K562 (cell line): Measurements from ENCODE around the gene ADAM33. TPM values are rescaled to one million over a fixed set of nuclear protein-coding genes. Genes with fewer than 3 reads are reported as not detected.

ENCODE experiments used
- ATAC-seq: fragments of 200-7000 bp; cut with Tn5 transposase; 3 replicates; pipeline ENCODE4 v1.9.1; 2020; ENCODE audit warnings: moderate library complexity
- BruUV-seq: library from RNA; stranded (reverse); fragments of 400-500 nt; replicated peaks from 2 replicates; lab custom pipeline; 2021; lab: Mats Ljungman, UMichigan
- CTCF ChIA-PET: fragments of 300-600 bp; formaldehyde crosslinking; extraction: SDS; loops from one replicate; lab custom pipeline; 2021; ENCODE audit warnings: low intra/inter-chr PET ratio; lab: Yijun Ruan, JAX
- POLR2A ChIA-PET: fragments of 300-600, 350-650 bp; sonication (Branson Sonifier 250); formaldehyde crosslinking; extraction: SDS; loops from one replicate; lab custom pipeline; 2021; ENCODE audit warnings: antibody characterized with exemption, inconsistent platforms; lab: Yijun Ruan, JAX
- DNase-seq, 4 experiments: peaks; one replicate each; pipeline versions ENCODE4 v3.0.0 to v3.0.0-alpha.2; 2011 to 2018; ENCODE audit warnings: low spot score in 3 of 4, mixed read lengths in 3 of 4; ENCODE audit errors: extremely low read depth in 1 of 4
- FAIRE-seq: peaks from 2 replicates; lab custom pipeline; 2011; peaks lifted over from hg19 to GRCh38; lab: Jason Lieb, UNC
- H2AFZ ChIP-seq: 2 replicates; pipeline ENCODE4 v1.6.0; 2011; ENCODE audit warnings: low read depth, low read length, control low read depth, inconsistent platforms
- H3K27ac ChIP-seq: fragments of 200-600 bp; 3 replicates; pipeline ENCODE4 v1.8.0; 2011; ENCODE audit warnings: low read depth, mild to moderate bottlenecking, control low read depth, inconsistent platforms, low read length, moderate library complexity, mixed read lengths; ENCODE audit errors: extremely low read depth
- H3K27me3 ChIP-seq, 2 experiments: fragments of 300-600 bp in 1 of 2; 2 replicates in 1 of 2; 3 replicates in 1 of 2; pipeline versions ENCODE4 v1.6.0 to v1.8.0; 2011; ENCODE audit warnings: inconsistent platforms in 2 of 2, low read length in 2 of 2, mild to moderate bottlenecking in 1 of 2, mixed read lengths in 1 of 2, moderate library complexity in 1 of 2; ENCODE audit not compliant: control insufficient read depth in 2 of 2, insufficient read depth in 2 of 2
- H3K36me3 ChIP-seq: fragments of 300-600 bp; 3 replicates; pipeline ENCODE4 v1.8.0; 2011; ENCODE audit warnings: mild to moderate bottlenecking, low read length, inconsistent platforms; ENCODE audit not compliant: control insufficient read depth, insufficient read depth
- H3K4me1 ChIP-seq, 2 experiments: fragments of 200-600 bp in 1 of 2; replicated peaks in 1 of 2; 2 replicates in 1 of 2; 3 replicates in 1 of 2; pipeline versions ENCODE4 v1.5.1 to v1.8.0; 2011; ENCODE audit warnings: inconsistent platforms in 2 of 2, low read length in 2 of 2, mild to moderate bottlenecking in 1 of 2, mixed read lengths in 1 of 2, moderate library complexity in 1 of 2; ENCODE audit not compliant: control insufficient read depth in 2 of 2, insufficient read depth in 2 of 2
- H3K4me2 ChIP-seq: 2 replicates; pipeline ENCODE4 v1.6.1; 2011; ENCODE audit warnings: low read length, control low read depth, inconsistent platforms, mixed read lengths; ENCODE audit not compliant: insufficient read depth
- H3K4me3 ChIP-seq: fragments of 200-600 bp; sonication (generic), shearing (Covaris generic); 2 replicates; pipeline ENCODE4 v1.5.1; 2016; ENCODE audit warnings: control low read depth, inconsistent platforms
- H3K79me2 ChIP-seq: fragments of 200-600 bp; 3 replicates; pipeline ENCODE4 v1.8.0; 2011; ENCODE audit warnings: low read length, inconsistent platforms; ENCODE audit not compliant: control insufficient read depth, insufficient read depth
- H3K9ac ChIP-seq, 2 experiments: 2 replicates each; pipeline versions ENCODE4 v1.6.0 to v1.6.1; 2011; ENCODE audit warnings: low read depth in 2 of 2, low read length in 2 of 2, control low read depth in 1 of 2, inconsistent platforms in 1 of 2, mild to moderate bottlenecking in 1 of 2, mixed read lengths in 1 of 2; ENCODE audit not compliant: insufficient read depth in 1 of 2
- H3K9me1 ChIP-seq: one replicate; pipeline ENCODE4 v1.6.0; 2011; ENCODE audit warnings: inconsistent platforms, mild to moderate bottlenecking, low read length, moderate library complexity; ENCODE audit not compliant: control insufficient read depth, insufficient read depth
- H3K9me3 ChIP-seq: replicated peaks from 2 replicates; pipeline ENCODE4 v1.5.1; 2011; ENCODE audit warnings: low read depth, low read length, inconsistent platforms; ENCODE audit not compliant: control insufficient read depth, insufficient read depth
- H4K20me1 ChIP-seq: replicated peaks from 2 replicates; pipeline ENCODE4 v1.6.1; 2011; ENCODE audit warnings: low read length, inconsistent platforms, mixed read lengths; ENCODE audit not compliant: control insufficient read depth, insufficient read depth
- NONO ChIP-seq, 2 experiments: fragments of 200-400 bp in 1 of 2; fragments of 450-650 bp in 1 of 2; formaldehyde crosslinking in 1 of 2; IDR thresholded peaks; 2 replicates each; pipeline ENCODE4 v1.6.1; 2017; ENCODE audit warnings: low read depth in 2 of 2, mild to moderate bottlenecking in 2 of 2, moderate library complexity in 2 of 2, low read length in 1 of 2
- PTBP1 ChIP-seq: fragments of 200-400 bp; formaldehyde crosslinking; IDR thresholded peaks from 2 replicates; pipeline ENCODE4 v1.6.1; 2017; ENCODE audit warnings: low read depth, low read length
- ZNF121 ChIP-seq: sonication (generic); formaldehyde crosslinking; conservative IDR thresholded peaks from 2 replicates; pipeline ENCODE4 v1.8.0; 2022; ENCODE audit warnings: missing genetic modification reagents
- WGBS: fragments of 100-300 bp; shearing (Covaris generic); methylation state at CpG from one replicate; pipeline ENCODE4 v1.1.6; 2016; ENCODE audit warnings: low coverage, mixed read lengths; ENCODE audit not compliant: insufficient coverage; ENCODE audit errors: missing lambda C conversion rate; 5-methylcytosine and 5-hydroxymethylcytosine counted together
- in situ Hi-C: fragments of 300-500 bp; cut with MboI; formaldehyde crosslinking; loops from 4 replicates; pipeline ENCODE4 v1.15.0; 2018; ENCODE audit warnings: inconsistent platforms, mixed read lengths
- intact Hi-C: fragments of 100-400 bp; cut with micrococcal nuclease; formaldehyde crosslinking; loops from 2 replicates; pipeline ENCODE4 v1.14.2; 2022
- polyA plus RNA-seq, 8 experiments: library from polyadenylated mRNA; depleted of rRNA in 4 of 8; stranded (reverse) in 5 of 8; unstranded in 3 of 8; fragments of >200 nt; fragmentation: Nextera tagmentation in 2 of 8; fragmentation: Illumina TruSeq in 1 of 8; extraction: Ambion mirVana in 2 of 8; extraction: Trizol in 1 of 8; gene quantifications; 2 replicates each; pipeline versions ENCODE4 v1.2.1 to v1.2.3, GENCODE V29; 2011 to 2014; ENCODE audit warnings: inconsistent platforms in 1 of 8, missing spikeins in 1 of 8
- total RNA-seq, 7 experiments: library from RNA; depleted of rRNA in 6 of 7; stranded (reverse); fragments of >200 nt in 6 of 7; fragmentation: Illumina TruSeq in 2 of 7; extraction: Trizol in 2 of 7; gene quantifications; 2 replicates each; pipeline versions ENCODE4 v1.2.1 to v1.2.3, GENCODE V29; 2011 to 2021; ENCODE audit warnings: low replicate concordance in 1 of 7
- TF ChIP-seq, protein P1 (sequence below), 2 experiments: fragments of 450-650 bp; IDR thresholded peaks; 2 replicates each; pipeline ENCODE4 v1.6.1; 2018; ENCODE audit warnings: mild to moderate bottlenecking in 2 of 2, low read depth in 1 of 2; ENCODE audit not compliant: partially characterized antibody in 2 of 2

The ADAM33 gene
- total and polyA plus RNA-seq, 9 of the 15 experiments (the other 6 are each of a cell fraction or from before 2014, with no cell fraction given), result not detected

DNA sequence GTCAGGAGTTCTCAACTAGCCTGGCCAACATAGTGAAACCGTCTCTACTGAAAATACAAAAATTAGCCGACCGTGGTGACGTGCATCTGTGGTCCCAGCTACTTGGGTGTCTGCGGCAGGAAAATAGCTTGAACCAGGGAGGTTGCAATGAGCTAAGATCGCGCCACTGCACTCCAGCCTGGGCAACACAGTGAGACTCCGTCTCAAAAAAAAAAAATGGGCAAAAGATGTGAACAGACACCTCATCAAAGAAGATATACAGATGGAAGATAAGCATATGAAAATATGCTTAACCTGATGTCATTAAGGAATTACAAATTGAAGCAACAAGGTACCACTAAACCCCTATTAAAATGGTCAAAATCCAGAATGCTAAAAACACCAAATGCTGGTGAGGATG lies 41.5 kb upstream of the ADAM33 start:
- Histone ChIP-seq H4K20me1 (no peaks in the 10 kb centered on the region), H3K4me1 (peaks cover 0 to 8% of the 10 kb centered on the region in 2 experiments; a peak in 3 of 5 replicates), H3K4me3 (no peak overlapping the region), H3K79me2 (no peaks in the 10 kb centered on the region), H3K9ac (no peak overlapping the region), H3K27me3 (peaks cover 9 to 12% of the 10 kb centered on the region in 2 experiments; a peak in 3 of 5 replicates), H3K4me2 (no peak overlapping the region), H3K36me3 (no peaks in the 10 kb centered on the region)
- in situ Hi-C loops, result no loop called here
- 13% methylated on average over 5 of the region's 8 CpGs for WGBS
- FAIRE-seq, result no peak
- CTCF ChIA-PET, result no interaction called here
- TF ChIP-seq, protein P1, sequence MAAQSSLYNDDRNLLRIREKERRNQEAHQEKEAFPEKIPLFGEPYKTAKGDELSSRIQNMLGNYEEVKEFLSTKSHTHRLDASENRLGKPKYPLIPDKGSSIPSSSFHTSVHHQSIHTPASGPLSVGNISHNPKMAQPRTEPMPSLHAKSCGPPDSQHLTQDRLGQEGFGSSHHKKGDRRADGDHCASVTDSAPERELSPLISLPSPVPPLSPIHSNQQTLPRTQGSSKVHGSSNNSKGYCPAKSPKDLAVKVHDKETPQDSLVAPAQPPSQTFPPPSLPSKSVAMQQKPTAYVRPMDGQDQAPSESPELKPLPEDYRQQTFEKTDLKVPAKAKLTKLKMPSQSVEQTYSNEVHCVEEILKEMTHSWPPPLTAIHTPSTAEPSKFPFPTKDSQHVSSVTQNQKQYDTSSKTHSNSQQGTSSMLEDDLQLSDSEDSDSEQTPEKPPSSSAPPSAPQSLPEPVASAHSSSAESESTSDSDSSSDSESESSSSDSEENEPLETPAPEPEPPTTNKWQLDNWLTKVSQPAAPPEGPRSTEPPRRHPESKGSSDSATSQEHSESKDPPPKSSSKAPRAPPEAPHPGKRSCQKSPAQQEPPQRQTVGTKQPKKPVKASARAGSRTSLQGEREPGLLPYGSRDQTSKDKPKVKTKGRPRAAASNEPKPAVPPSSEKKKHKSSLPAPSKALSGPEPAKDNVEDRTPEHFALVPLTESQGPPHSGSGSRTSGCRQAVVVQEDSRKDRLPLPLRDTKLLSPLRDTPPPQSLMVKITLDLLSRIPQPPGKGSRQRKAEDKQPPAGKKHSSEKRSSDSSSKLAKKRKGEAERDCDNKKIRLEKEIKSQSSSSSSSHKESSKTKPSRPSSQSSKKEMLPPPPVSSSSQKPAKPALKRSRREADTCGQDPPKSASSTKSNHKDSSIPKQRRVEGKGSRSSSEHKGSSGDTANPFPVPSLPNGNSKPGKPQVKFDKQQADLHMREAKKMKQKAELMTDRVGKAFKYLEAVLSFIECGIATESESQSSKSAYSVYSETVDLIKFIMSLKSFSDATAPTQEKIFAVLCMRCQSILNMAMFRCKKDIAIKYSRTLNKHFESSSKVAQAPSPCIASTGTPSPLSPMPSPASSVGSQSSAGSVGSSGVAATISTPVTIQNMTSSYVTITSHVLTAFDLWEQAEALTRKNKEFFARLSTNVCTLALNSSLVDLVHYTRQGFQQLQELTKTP (IDR thresholded peaks at IDR 0.05; ENCODE audit: low read depth in 1 of 2, partially characterized antibody in 2 of 2), result peak in 1 of 2 experiments; percentile 72
- TF ChIP-seq ZNF121, result peak; percentile 85
- no peak for TF ChIP-seq NONO (IDR thresholded peaks at IDR 0.05; ENCODE audit: low read depth in 2 of 2, low read length in 1 of 2)
- TF ChIP-seq PTBP1, result no peak
- TF ChIP-seq, all 486 proteins: peak for 2
- no peak for ATAC-seq
- Histone ChIP-seq H3K27ac (no peak overlapping the region), H3K9me3 (no peaks in the 10 kb centered on the region), H3K9me1 (no peaks in the 10 kb centered on the region), H2AFZ (no peak overlapping the region)
- intact Hi-C loops, result no loop called here
- POLR2A ChIA-PET, result no interaction called here
- no TSS peak for BruUV-seq
- no peak for DNase-seq
